Right lobe of liver (tissue), 4 donors: ENCODE data around the gene UTP25.
A peak's percentile ranks its signal among the peaks of the same experiment; 100 is the strongest.

Experiments used
- CTCF ChIP-seq, 4 donors: fragments of 200-600 bp in 3 of 4; fragments of 450-650 bp in 1 of 4; IDR thresholded peaks; one replicate each; pipeline versions ENCODE4 v1.5.1 to v1.8.0; 2016 to 2022; ENCODE audit warnings: antibody characterized with exemption in 4 of 4, mild to moderate bottlenecking in 2 of 4
- POLR2A ChIP-seq: fragments of 450-650 bp; IDR thresholded peaks from one replicate; pipeline ENCODE4 v1.6.1; 2017; ENCODE audit warnings: antibody characterized with exemption, mild to moderate bottlenecking
- donor health status: DM: no; HTN: no; CAD: no.
- donor health status: DM: no; HTN: no; CAD: no.
- donor health status: DM: no; HTN: yes; CAD: no.

DNA sequence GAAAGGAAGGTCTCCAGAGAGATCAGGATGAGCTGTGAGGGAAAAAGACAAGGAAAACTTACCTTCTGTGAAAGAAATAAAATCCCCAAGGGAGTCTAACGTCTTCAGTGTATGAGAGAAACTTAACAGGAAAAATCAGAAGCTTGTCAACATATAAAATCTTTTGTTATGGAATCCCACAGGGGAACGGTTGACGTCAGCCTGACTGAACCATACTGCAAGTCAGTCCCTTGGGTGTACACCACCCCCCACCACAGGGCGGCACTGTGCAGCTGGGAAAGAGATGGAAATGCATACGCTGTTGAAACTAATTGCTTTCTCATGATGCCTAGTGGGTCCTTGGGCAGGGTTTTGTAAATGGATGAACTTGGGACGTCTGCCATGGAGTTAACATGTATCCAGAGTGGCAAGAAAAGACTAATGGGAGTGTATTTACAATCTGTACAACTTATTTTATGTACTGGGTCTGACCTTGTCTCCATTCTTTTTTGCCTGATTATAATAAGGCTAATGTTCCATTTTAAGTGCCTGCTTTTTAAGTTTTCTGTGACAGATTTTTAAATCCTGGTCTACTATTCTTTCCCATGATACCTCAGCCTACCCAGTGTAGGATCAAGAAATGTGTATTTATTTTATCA, 22.7 kb downstream of the UTP25 start:
- peak in 3 of 4 donors; percentile 43 to 51 (median 47) for TF ChIP-seq CTCF (IDR thresholded peaks at IDR 0.05)
- TF ChIP-seq POLR2A, result no peak
